HG03135 (cell line): ENCODE data around the gene ABLIM3.

ENCODE experiments used
- ATAC-seq: cut with Tn5 transposase; IDR thresholded peaks from one replicate; pipeline ENCODE4 v1.9.1; 2021; ENCODE audit warnings: mild to moderate bottlenecking, moderate library complexity; ENCODE audit not compliant: unreplicated experiment

The ABLIM3 gene

DNA sequence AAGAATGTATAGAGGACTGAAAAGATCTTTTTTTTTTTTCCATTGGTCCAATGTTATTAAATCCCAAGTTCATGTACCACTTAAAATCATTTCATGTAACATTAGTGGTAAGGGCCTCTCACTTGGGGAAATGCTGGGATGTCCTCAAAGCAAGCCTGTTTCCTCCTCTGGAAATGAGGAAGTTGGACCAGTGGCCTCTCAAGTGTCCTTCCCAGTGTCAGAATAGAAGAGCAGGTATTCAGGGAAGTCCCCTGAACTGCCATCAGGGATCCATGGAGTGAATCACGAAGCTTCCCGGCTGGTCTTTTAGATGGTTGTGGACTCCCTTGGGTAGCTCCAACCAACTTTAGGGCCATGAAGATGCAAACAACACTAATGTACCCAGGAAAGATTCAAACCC is 75.2 kb downstream of the ABLIM3 start:
- no peak for ATAC-seq

DNA sequence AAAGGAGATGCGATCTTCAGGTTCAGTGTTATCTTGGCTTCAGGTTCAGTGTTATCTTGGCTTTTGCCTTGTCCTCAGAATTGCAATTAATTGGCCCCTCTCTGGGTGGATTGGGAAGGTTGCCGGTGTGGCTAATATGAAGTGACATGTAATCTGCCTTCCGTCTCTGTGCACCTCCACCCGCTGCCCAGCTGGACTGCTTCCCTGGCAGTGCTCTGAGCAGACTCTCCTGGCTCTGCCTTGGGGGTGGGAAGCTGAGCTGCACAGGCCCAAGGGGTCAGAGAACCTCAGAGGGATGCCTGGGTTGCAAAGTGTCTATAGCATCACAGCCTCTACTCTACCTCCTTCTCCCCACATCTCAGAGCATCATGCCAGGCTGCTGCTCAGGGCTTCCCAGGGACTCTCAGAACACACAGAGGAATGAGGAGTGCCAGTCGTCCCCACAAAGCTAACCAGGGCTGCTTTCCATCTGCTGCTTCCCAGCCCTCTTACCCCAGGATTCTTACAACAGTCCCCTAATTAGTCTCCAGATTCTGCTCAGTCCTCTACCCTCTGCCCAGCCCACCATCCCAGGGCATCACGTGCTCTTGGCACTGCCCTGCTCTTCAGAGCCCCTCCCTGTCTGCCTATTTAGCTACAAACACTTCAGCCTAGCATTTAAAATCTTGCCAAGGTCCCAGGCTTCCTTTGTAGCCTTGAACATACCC is 76.0 kb downstream of the ABLIM3 start:
- ATAC-seq: no peak

DNA sequence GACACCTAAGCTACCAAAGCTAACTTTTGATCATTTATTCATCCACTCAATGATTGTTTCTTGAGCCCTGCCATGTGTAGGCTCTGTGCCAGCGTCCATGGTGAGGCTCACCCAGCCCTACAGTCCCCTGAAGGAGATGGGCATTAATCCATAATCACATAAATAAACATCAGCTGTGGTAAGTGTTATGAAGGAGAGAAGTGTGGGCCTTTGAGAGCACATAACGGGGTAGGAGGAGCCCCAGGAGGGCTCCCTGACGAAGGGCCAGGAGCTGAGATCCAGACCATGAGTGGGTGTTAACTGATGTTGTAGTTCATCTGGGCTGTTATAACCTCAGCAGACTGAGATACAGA is 76.5 kb downstream of the ABLIM3 start:
- no peak for ATAC-seq

DNA sequence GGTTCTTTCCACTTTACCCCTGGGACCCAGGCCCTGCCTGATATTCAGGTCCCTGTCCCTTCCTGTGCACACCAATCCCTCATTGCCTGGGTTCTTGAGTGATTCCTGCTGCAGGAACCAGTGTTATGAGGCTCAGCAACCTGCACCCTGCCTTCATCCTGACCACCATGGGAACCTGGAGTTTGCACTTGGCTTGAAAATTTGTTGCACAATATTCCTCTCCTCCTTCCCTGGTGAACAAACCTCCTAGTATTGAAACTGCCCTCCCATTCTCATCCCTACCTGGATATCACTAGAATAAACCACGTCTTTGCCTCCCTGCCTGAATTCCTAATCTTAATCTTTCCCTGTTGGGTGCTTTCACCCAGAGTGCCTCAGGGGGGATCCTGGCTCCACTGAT is 78.3 kb downstream of the ABLIM3 start:
- ATAC-seq: no peak

DNA sequence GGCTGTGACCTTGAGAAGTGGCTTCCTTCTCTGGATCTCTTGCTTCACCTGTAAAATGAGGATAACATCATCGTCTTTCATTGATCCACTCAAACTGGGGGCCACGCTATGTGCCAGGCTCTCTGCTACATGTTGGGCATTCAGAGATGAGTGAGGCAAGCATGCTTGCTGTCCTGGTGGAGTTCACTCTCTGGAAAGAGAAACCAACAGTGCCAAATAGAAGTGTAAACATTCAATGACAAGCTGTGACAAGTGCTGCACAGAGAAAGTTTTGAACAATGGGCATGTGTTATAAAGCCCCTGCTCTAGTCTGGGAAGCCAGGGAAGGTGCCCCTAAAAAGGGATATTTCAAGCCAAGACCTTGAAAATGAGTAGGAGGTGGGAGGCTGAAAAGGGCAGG is 79.5 kb downstream of the ABLIM3 start:
- no peak for ATAC-seq

DNA sequence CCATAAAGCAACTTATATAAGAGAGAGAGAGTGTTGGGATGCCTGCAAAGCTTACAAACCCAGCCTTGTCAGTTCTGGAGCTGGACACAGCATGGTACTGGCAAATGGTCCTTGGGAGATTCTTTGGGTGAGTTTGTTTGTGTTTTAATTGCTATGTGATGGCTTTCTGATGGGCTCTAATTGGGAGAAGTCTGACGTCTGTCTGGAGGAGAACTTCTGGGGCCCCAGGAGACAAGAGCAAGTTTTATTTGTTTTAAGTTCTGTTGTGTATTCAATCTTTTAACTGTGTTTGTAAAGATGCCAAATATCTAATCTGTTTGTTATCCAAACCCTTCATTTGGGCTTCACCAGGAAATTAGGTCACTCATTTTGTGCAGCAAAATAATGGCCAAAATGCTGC is 80.0 kb downstream of the ABLIM3 start:
- ATAC-seq: no peak

DNA sequence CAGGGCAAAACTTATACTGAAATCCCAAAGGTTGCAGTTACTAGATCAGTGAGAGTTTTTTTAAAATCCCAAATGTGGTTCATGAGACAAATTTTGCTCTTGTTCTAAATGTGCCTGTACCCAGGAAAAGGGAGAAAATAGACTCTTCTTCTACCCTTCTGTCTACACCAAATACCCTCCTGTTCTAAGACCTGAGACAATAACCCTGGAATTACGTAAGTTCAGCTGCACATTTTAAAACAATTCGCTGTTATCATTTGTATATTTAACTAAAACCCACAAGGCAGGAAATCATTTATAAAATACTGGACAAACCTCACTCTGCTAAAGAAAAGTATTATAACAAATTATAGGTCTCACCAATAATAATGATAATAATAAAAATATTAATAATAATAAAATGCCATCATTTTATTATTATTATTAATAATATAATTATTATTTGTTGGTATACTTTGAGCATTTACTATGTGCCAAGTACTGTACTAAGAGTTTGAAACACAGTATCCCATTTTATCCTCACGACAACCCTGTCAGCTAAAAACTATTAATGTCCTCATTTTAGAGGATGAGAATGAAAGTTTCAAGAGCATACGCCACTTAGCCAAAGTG is 80.5 kb downstream of the ABLIM3 start:
- no peak for ATAC-seq

DNA sequence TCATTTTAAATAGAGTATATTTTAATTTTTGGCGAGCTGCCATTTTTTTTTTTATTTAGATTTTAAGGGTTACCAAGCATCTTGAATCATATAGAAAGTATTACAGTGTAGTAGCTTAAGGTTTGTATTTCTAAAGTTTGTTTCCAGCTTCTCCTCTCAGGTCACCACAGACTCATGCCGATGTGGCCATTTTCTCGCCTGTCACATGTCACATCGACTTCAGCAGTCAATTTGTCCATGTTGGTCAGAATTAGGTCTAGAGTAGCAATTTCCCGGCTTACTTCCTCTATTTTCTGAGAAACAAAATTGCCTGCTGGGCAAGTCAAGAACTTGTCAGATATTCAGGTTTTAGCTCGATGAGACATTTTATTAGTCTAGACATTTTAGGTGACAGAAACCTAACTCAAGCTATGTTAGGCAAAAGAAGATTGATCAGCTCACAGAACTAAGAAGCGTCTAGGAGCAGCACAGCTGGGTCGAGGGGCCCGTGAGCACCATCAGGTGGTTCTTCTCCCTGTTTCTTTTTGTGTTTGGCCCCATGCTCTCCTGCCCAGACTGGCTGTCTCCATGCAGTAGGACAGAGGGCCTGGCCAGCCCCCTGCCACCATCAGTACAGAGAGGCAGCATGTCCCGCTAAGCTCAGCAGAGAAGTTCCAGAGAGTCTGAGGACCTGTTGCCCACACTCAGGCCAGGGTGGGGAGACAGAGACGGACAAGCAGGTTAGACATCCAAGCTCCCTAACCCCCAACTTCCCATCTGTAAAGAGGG is 82.0 kb downstream of the ABLIM3 start:
- ATAC-seq: no peak

DNA sequence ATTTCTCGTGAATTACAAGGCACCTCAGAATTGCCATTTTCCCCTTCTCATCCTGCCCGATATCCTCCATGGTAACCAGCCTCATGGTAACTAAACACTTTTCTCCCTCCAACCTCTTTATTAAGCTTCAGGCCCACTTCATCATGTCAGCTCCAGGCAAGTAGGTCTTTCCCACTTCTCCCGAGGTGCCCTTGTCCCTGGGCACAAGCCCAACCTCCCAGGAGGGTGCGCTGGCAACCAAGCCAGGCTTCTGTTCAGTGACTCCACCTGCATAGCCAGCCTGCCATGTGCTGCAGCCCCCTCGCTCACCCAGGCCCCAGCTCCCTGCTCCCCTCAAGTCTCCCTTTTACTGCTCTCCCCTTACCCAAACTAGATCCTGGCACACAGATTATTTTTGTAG is 83.0 kb downstream of the ABLIM3 start:
- ATAC-seq: no peak

DNA sequence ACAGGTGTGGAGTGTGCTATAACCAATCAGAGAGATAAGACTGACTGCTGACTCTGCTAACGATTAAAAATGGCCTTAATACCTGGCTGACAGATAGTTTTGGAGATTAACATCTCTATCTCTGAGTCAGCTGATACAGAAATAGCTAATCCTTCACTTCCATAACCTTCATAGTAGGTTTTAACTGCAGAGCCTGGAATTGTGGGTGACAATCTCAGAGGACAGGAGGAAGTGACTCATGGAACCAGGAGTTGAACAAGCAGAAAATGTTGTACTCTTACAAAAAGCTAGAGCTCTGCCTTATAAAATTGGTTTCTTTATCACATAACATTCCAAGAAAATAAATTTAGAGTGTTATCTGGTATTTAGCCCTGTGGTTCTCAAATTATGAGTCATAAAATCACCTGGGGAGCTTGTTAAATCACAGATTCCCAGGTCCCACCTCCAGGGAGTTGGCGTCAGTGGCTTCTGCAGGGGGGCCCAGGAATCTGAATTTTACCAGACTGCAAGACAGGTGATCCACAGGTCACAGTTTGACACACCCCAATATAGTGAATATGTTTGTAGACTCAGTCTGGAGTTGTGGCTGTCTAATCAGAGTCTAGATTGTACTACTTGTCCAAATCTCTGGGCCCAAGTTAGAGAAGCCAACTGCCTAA is 86.0 kb downstream of the ABLIM3 start:
- no peak for ATAC-seq

DNA sequence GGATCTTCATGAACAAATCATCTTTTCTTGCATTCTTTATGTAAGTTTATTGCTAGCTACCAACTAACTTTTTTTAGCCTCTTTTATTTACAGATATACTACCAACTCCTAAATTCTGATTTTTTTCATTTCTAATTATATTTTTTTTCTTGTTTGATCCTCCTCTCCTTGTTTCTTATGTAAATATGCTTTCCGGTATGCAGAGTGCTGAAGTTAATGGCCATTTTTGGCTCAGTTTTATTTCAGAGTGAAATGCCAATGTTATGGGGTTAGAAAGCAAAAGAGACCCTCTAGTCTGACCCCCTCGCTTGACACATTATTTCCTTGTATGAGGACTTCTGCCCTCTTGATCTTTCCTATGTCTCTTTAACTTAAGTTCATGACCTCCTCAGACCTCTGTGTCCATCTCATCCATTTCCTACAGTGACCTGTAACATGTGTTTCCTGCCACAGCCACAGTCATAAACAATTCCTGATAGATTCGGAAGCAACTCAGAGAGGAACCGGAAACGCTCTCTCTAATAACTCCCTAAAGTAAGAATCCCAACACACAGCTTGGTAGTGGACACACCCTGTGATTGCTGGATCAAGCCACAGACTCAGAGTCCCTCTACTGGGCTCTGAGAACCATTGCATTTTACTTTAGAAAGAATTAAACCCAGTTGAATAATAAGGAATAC is 87.5 kb downstream of the ABLIM3 start:
- no peak for ATAC-seq

DNA sequence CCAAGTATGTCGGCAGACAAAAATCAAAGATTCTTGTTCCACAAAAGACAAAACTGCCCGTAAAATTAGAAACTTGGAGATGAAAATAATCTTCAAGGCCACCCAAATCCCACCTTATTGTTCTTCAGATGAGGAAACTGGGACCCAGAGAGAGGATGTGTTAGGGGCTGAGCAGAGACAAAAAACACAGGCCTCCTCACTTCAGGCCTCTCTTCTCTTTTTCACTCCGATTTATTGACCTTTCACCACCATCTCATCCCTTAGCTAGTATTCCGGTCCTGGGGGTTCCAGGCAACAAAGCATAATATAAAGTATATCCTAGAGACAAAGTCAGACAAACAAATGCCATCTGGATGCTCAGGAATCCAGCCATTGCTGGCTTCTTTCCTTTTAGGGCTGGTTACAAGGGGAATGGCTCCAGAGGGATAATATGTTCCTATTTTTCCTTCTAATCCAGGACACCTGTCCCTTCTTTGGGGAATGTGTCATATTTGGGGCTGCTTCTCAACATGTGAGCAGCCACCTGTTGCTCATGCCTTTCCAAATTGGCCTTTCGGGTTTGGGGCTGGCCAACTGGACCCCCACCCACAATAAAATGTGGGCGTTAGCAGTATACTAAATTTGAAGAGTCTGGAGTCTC is 88.1 kb downstream of the ABLIM3 start:
- ATAC-seq: no peak

DNA sequence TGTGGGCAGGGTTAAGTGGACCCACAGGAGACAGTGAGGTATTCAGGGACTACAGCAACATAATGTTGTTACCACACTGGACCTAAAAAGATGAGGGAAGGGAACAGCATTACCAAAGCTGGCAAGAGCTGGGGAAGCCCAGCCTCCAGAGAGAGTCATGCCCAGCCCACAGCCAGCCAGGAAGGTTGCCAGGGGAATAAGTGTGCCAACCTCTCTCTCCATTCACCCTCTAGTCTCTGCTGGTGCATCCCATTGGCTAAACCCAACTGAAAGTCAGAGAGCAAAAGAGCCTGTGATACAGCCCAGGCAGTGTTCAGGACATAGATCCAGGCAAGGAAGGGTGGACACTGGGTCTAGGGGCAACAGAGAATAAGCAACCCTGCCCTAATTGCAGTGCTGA is 94.5 kb downstream of the ABLIM3 start:
- no peak for ATAC-seq

DNA sequence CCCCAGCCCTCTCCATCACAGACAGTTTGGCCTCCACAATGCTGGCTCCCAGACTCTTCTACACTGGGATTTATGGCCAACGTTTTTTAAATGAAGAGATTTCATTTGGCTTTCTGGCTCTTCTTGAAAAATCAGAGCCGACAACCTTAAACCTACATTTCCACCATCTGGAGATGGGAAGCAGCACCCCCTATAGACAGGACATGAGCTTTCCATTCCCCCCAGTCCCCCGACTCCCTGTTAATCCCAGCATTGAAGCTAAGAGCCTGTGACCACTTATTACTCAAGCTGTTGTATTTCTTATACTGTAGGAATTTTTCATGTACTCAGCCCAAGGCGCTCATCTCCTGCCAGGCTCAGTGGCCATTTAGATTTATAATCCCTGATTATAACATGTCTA is 96.4 kb downstream of the ABLIM3 start:
- ATAC-seq: no peak

DNA sequence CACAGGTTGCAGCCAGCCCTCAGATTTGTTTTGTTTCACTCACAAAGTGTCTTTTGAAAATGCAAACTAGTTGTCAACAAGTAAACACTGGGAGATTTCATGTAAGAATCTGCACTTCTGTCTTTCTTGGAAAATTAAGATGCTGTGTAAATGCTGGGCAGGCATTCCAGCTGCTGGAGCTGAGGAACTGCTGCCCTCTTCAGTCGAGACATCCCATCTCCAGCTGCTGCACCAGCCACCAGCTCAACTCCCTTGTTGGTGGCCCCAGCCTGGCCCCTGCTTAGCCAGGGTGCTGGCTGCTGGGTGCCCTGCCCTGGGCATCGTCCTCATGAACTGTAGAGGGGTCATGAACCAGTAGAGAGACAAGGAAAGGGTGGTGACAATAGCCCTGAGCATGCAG is 97.2 kb downstream of the ABLIM3 start:
- no peak for ATAC-seq

DNA sequence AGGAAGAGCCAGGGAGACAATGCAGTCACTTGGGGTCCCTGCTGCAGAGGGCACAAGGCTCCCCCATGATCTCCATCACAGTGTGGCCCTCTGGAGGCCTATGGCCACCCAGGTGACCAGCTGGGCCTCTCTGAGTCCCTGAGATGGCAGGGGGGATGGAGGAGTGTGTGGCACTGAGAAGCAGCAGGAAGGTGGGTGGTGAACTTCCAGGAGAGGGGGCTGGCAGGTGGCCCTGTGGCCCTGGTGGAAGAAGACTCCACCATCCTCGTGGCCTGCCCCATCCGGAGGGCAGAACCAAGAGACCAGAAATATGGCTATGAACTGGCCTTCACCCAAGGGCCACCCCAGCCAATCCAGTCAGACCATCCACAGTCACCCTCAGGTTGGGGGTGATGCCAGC is 98.6 kb downstream of the ABLIM3 start:
- no peak for ATAC-seq

DNA sequence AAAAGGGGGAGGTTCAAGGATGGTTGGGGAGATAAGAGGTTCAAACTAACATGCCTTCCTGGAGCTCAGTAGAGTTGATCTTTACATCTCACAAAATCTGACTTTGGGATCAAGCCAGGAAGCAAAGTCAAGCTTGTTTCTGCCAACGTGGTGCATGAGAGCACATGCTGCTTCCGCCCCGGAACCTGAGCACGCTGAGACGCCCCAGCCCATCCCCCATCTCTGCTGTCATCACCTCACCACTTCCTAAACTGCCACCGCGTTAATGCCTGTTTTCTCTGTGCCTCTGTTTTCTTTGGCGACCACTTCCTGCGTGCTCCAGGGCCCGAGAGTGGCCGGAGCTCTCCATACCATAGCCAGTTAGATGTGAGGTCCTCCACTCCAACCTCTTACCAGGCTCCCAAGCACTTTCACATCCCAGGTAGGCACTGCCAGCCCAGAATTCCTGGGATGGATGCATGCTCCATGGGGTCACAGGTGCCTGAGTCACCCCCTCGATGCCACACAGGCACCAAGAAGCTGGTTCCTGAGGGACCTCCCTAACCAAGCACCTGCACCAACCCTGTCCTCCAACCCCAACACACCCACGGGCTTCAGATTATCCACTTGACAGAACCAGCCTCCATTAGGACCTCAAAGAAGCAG is 99.2 kb downstream of the ABLIM3 start:
- no peak for ATAC-seq

DNA sequence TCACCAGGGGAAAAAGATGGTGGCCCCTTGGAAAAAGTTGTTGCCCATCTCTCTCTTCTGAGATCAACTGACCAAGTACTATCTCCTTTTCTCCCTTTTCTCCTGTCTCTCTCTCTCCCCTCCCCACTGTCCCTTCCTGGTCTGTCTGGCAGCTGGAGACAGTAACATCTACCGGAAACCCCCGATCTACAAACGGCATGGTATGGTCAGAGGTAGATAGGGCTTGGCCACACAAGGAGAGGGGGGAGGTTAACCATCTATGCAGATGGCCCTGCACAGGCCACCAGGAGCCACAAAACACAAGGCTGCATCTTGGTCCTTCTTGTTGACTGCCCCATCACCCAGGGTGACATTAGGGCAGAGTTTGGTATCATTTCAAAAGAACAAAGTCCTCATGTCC is 101.0 kb downstream of the ABLIM3 start:
- no peak for ATAC-seq

DNA sequence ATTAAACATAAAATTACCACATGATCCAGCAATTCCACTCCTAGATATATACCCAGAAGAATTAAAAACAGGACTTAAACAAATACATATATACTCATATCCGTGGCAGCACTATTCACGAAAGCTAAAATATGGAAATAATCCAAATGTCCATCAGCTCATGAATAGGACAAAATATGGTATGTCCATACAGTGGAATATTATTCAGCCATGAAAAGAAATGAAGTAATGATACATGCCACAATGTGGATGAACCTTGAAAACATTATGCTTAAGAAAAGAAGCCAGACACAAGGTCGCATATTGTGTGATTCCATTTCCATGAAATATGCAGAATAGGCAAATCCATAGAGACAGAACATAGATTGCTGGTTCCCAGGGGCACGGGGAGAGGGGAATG is 105.6 kb downstream of the ABLIM3 start:
- ATAC-seq: no peak

DNA sequence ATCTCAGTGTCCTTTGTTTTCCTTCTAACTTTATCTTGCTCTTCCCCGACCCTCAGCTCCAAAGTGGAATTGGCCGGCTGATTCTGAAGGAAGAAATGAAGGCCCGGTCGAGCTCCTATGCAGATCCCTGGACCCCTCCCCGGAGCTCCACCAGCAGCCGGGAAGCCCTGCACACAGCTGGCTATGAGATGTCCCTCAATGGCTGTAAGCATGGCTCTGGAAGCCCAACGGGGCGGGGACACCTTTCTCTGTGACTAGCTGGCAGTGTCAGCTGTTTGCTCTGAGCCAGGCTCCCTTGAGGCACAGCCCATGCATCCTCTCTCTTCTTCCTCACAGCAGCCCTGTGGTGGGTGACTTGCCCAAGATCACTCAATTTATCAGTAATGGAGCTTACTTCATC is 106.4 kb downstream of the ABLIM3 start:
- ATAC-seq: no peak
